SK-N-SH (cell line): ENCODE measurements around the gene ANKRD44. TPM values are rescaled to one million over a fixed set of nuclear protein-coding genes. Genes with fewer than 3 reads are reported as not detected.

Source experiments
- CTCF ChIA-PET: fragments of 300-600, 350-600 bp; formaldehyde crosslinking; extraction: SDS; loops from one replicate; lab custom pipeline; 2021; lab: Yijun Ruan, JAX
- POLR2A ChIA-PET: fragments of 350-600 bp; sonication (Branson Sonifier 250); formaldehyde crosslinking; extraction: SDS; loops from one replicate; lab custom pipeline; 2020; ENCODE audit warnings: antibody characterized with exemption, inconsistent platforms; lab: Yijun Ruan, JAX
- DNase-seq: peaks from one replicate; pipeline ENCODE4 v3.0.0; 2012
- H2AFZ ChIP-seq: fragments of 200-600 bp; sonication (generic); 2 replicates; pipeline ENCODE4 v1.8.1; 2016; ENCODE audit warnings: antibody characterized with exemption, mild to moderate bottlenecking, low read depth
- H3F3A ChIP-seq: fragments of 200-600 bp; sonication (generic); replicated peaks from 2 replicates; pipeline ENCODE3; 2016; ENCODE audit warnings: antibody characterized with exemption, mild to moderate bottlenecking; ENCODE audit not compliant: insufficient read depth
- H3K27ac ChIP-seq, 2 experiments: fragments of 200-500 bp in 1 of 2; fragments of 200-600 bp in 1 of 2; sonication (Bioruptor generic) in 1 of 2; sonication (generic), shearing (Covaris generic) in 1 of 2; 2 replicates each; pipeline versions ENCODE4 v1.5.1 to v1.6.1; 2014 to 2016; ENCODE audit warnings: low read depth in 2 of 2, inconsistent platforms in 1 of 2, low read length in 1 of 2, mild to moderate bottlenecking in 1 of 2, mixed read lengths in 1 of 2
- H3K27me3 ChIP-seq: fragments of 200-600 bp; sonication (generic), shearing (Covaris generic); 2 replicates; pipeline ENCODE4 v1.6.1; 2016; ENCODE audit warnings: mixed run types; ENCODE audit not compliant: insufficient read depth
- H3K36me3 ChIP-seq, 2 experiments: fragments of 200-500 bp in 1 of 2; fragments of 200-600 bp in 1 of 2; sonication (Bioruptor generic) in 1 of 2; sonication (generic) in 1 of 2; replicated peaks in 1 of 2; 2 replicates each; pipeline versions ENCODE3 to v1.5.1; 2014 to 2016; ENCODE audit warnings: low read length in 1 of 2, mild to moderate bottlenecking in 1 of 2; ENCODE audit not compliant: insufficient read depth in 2 of 2, control insufficient read depth in 1 of 2
- H3K4me1 ChIP-seq, 2 experiments: fragments of 200-500 bp in 1 of 2; fragments of 200-600 bp in 1 of 2; sonication (Bioruptor generic) in 1 of 2; sonication (generic), shearing (Covaris generic) in 1 of 2; 2 replicates each; pipeline versions ENCODE4 v1.5.1 to v1.6.1; 2014 to 2016; ENCODE audit warnings: low read depth in 1 of 2, low read length in 1 of 2, mixed run types in 1 of 2; ENCODE audit not compliant: insufficient read depth in 2 of 2, control insufficient read depth in 1 of 2
- H3K4me2 ChIP-seq: fragments of 200-600 bp; sonication (generic), shearing (Covaris generic); 2 replicates; pipeline ENCODE4 v1.6.1; 2017; ENCODE audit warnings: mixed run types
- H3K4me3 ChIP-seq, 2 experiments: fragments of 200-500 bp in 1 of 2; fragments of 200-600 bp in 1 of 2; sonication (Bioruptor generic) in 1 of 2; sonication (generic), shearing (Covaris generic) in 1 of 2; 2 replicates each; pipeline versions ENCODE4 v1.5.1 to v1.8.1; 2014 to 2016; ENCODE audit warnings: low read depth in 2 of 2, inconsistent platforms in 1 of 2, low read length in 1 of 2, mild to moderate bottlenecking in 1 of 2, mixed read lengths in 1 of 2, moderate library complexity in 1 of 2
- H3K79me2 ChIP-seq: fragments of 200-600 bp; sonication (generic); 2 replicates; pipeline ENCODE4 v1.8.1; 2017; ENCODE audit warnings: mild to moderate bottlenecking; ENCODE audit not compliant: insufficient read depth
- H3K9ac ChIP-seq: fragments of 200-600 bp; sonication (generic); 2 replicates; pipeline ENCODE4 v1.6.1; 2017; ENCODE audit warnings: mixed run types
- H3K9me2 ChIP-seq: fragments of 200-600 bp; sonication (generic); 2 replicates; pipeline ENCODE4 v1.6.1; 2017; ENCODE audit warnings: mixed run types
- H3K9me3 ChIP-seq: fragments of 200-600 bp; sonication (generic); 2 replicates; pipeline ENCODE4 v1.6.1; 2017; ENCODE audit warnings: mixed run types, mild to moderate bottlenecking, moderate library complexity
- H4K20me1 ChIP-seq: fragments of 200-600 bp; sonication (generic); 2 replicates; pipeline ENCODE4 v1.6.1; 2017; ENCODE audit warnings: mild to moderate bottlenecking, mixed run types; ENCODE audit not compliant: insufficient read depth
- ELF1 ChIP-seq: IDR thresholded peaks from 2 replicates; pipeline ENCODE4 v1.4.0; 2012
- EP300 ChIP-seq, 2 experiments: IDR thresholded peaks; 2 replicates each; pipeline versions ENCODE4 v1.4.0 to v1.6.1; 2012; ENCODE audit warnings: borderline replicate concordance in 1 of 2, low read depth in 1 of 2, low read length in 1 of 2
- EZH2phosphoT487 ChIP-seq: fragments of 200-600 bp; sonication (generic); IDR thresholded peaks from 2 replicates; pipeline ENCODE4 v1.6.1; 2017; ENCODE audit warnings: low read depth, mixed run types, mild to moderate bottlenecking, antibody characterized with exemption, moderate library complexity, borderline replicate concordance
- FOXJ3 ChIP-seq: sonication (generic); formaldehyde crosslinking; IDR thresholded peaks from 2 replicates; pipeline ENCODE4 v1.5.1; 2020; ENCODE audit warnings: mild to moderate bottlenecking, missing genetic modification reagents
- FOXM1 ChIP-seq: IDR thresholded peaks from 2 replicates; pipeline ENCODE4 v1.4.0; 2012; ENCODE audit warnings: low read depth, mild to moderate bottlenecking
- GABPA ChIP-seq: IDR thresholded peaks from 2 replicates; pipeline ENCODE4 v1.4.0; 2012; ENCODE audit warnings: low read depth, mild to moderate bottlenecking
- MEF2A ChIP-seq: IDR thresholded peaks from 2 replicates; pipeline ENCODE4 v1.4.0; 2012; ENCODE audit warnings: low read depth, borderline replicate concordance
- NFIC ChIP-seq: IDR thresholded peaks from 2 replicates; pipeline ENCODE4 v1.4.0; 2012; ENCODE audit warnings: borderline replicate concordance
- NRF1 ChIP-seq: IDR thresholded peaks from 2 replicates; pipeline ENCODE4 v1.6.1; 2012; ENCODE audit warnings: low read depth, mild to moderate bottlenecking, low read length
- POLR2AphosphoS5 ChIP-seq: IDR thresholded peaks from 2 replicates; pipeline ENCODE4 v1.6.1; 2012; ENCODE audit warnings: low read depth, low read length
- RAD21 ChIP-seq: IDR thresholded peaks from 2 replicates; pipeline ENCODE4 v1.6.1; 2012; ENCODE audit warnings: mild to moderate bottlenecking, low read length
- RFX5 ChIP-seq: IDR thresholded peaks from 2 replicates; pipeline ENCODE4 v1.6.1; 2012; ENCODE audit warnings: mild to moderate bottlenecking, improper control_type of control experiment, low read length
- SIN3A ChIP-seq: IDR thresholded peaks from 2 replicates; pipeline ENCODE4 v1.6.1; 2012; ENCODE audit warnings: low read depth, mild to moderate bottlenecking, low read length, moderate library complexity, borderline replicate concordance
- TCF12 ChIP-seq: IDR thresholded peaks from 2 replicates; pipeline ENCODE4 v1.4.0; 2012
- TEAD4 ChIP-seq: IDR thresholded peaks from 2 replicates; pipeline ENCODE4 v1.4.0; 2012; ENCODE audit warnings: mild to moderate bottlenecking, borderline replicate concordance; ENCODE audit not compliant: insufficient read depth
- YY1 ChIP-seq: IDR thresholded peaks from 2 replicates; pipeline ENCODE4 v1.4.0; 2012; ENCODE audit warnings: low read depth, mild to moderate bottlenecking
- WGBS: methylation state at CpG from one replicate; pipeline ENCODE4 v1.1.6; 2017; ENCODE audit warnings: low lambda C conversion rate; 5-methylcytosine and 5-hydroxymethylcytosine counted together
- polyA plus RNA-seq, 3 experiments: library from polyadenylated mRNA; depleted of rRNA; stranded (reverse); fragments of >200 nt; gene quantifications; 2 replicates each; pipeline ENCODE4 v1.2.3, GENCODE V29; 2012
- TF ChIP-seq, protein P1 (sequence below): fragments of 200-600 bp; sonication (generic); IDR thresholded peaks from 2 replicates; pipeline ENCODE4 v1.6.1; 2017; ENCODE audit warnings: antibody characterized with exemption, mild to moderate bottlenecking, moderate library complexity
- TF ChIP-seq, protein P2 (sequence below): fragments of 150-350 bp; IDR thresholded peaks from 2 replicates; pipeline ENCODE4 v1.6.1; 2016; ENCODE audit warnings: mild to moderate bottlenecking, low read depth, low read length
- TF ChIP-seq, protein P3 (sequence below): IDR thresholded peaks from 2 replicates; pipeline ENCODE4 v1.4.0; 2012; ENCODE audit warnings: low read depth, borderline replicate concordance
- TF ChIP-seq, protein P4 (sequence below): fragments of 150-350 bp; IDR thresholded peaks from 2 replicates; pipeline ENCODE4 v1.6.1; 2017; ENCODE audit warnings: antibody characterized with exemption, low read length, low read depth, borderline replicate concordance
- TF ChIP-seq, protein P5 (sequence below): IDR thresholded peaks from 2 replicates; pipeline ENCODE4 v1.4.0; 2012; ENCODE audit warnings: low read depth

ANKRD44 gene
- polyA plus RNA-seq, 1 of the 3 experiments (the other 2 are of a cell fraction): 12.5 TPM

DNA sequence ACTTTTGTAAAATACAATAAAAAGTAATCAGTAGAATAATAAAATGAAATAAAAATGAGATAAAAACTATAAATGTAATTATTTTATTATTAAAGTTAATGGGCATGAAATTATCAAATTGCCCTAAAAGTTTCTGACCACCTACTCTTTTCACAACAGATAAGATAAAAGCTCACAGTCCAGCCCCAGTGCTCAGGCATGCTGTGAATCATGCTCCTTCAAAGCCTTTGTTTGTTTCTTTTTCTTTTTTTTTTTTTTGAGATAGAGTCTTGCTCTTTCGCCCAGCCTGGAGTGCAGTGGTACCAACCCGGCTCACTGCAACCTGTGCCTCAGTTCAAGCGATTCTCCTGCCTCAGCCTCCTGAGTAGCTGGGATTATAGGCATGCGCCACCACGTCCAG, 181.7 kb downstream of the ANKRD44 start:
- WGBS: 95% methylated on average over 5 of the region's 5 CpGs
- CTCF ChIA-PET: interaction anchor here (0.9 to 1.0 kb wide), 2 partner anchors 15 to 179 kb away, joined by 3 read pairs; no protein-coding TSS in a partner anchor
- no peaks in the 10 kb centered on the region for H3K27me3 ChIP-seq
- peaks cover 0 to 6% of the 10 kb centered on the region in 2 experiments; a peak in 1 of 4 replicates for H3K4me1 ChIP-seq
- no peaks in the 10 kb centered on the region for H3F3A ChIP-seq
- H2AFZ ChIP-seq: no peak overlapping the region
- H3K9me2 ChIP-seq: no peaks in the 10 kb centered on the region
- H3K27ac ChIP-seq: no peak overlapping the region
- no peaks in the 10 kb centered on the region for H3K79me2 ChIP-seq
- 0 out of 2 replicates have a peak, but pooled peaks cover 4% of the 10 kb centered on the region for H3K9me3 ChIP-seq
- DNase-seq: no peak
- no peak overlapping the region for H3K4me2 ChIP-seq
- H3K36me3 ChIP-seq: no peaks in the 10 kb centered on the region
- no peak overlapping the region for H3K9ac ChIP-seq
- POLR2A ChIA-PET: no interaction called here
- no peaks in the 10 kb centered on the region for H4K20me1 ChIP-seq
- TF ChIP-seq YY1 (no peak), NFIC (no peak), EP300 (IDR thresholded peaks at IDR 0.05; ENCODE audit: borderline replicate concordance in 1 of 2, low read depth in 1 of 2, low read length in 1 of 2) (no peak), RFX5 (no peak)
- TF ChIP-seq, protein P1, sequence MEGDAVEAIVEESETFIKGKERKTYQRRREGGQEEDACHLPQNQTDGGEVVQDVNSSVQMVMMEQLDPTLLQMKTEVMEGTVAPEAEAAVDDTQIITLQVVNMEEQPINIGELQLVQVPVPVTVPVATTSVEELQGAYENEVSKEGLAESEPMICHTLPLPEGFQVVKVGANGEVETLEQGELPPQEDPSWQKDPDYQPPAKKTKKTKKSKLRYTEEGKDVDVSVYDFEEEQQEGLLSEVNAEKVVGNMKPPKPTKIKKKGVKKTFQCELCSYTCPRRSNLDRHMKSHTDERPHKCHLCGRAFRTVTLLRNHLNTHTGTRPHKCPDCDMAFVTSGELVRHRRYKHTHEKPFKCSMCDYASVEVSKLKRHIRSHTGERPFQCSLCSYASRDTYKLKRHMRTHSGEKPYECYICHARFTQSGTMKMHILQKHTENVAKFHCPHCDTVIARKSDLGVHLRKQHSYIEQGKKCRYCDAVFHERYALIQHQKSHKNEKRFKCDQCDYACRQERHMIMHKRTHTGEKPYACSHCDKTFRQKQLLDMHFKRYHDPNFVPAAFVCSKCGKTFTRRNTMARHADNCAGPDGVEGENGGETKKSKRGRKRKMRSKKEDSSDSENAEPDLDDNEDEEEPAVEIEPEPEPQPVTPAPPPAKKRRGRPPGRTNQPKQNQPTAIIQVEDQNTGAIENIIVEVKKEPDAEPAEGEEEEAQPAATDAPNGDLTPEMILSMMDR: no peak
- no peak overlapping the region for H3K4me3 ChIP-seq

DNA sequence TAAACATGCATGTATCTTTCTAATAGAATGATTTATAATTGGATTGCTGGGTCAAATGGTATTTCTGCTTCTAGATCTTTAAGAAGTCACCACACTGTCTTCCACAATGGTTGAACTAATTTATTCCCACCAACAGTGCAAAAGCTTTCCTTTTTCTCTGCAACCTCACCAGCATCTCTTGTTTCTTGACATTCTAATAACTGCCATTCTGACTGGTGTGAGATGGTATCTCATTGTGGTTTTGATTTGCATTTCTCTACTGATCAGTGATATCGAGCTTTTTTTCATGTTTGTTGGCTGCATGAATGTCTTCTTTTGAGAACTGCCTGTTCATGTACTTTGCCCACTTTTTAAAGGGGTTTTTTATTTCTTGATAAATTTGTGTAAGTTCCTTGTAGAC, 182.5 kb downstream of the ANKRD44 start:
- ChIA-PET CTCF (interaction anchor here (1.1 to 2.1 kb wide), 4 partner anchors 12 to 183 kb away, joined by 3 to 12 read pairs (median 4); no protein-coding TSS in a partner anchor), POLR2A (no interaction called here)
- DNase-seq: no peak

More for the DNA sequence above, 182.5 kb downstream of the ANKRD44 start:
- Histone ChIP-seq H3K27ac (no peak overlapping the region), H3F3A (no peaks in the 10 kb centered on the region), H3K9ac (no peak overlapping the region), H3K36me3 (no peaks in the 10 kb centered on the region), H3K9me2 (no peaks in the 10 kb centered on the region), H3K27me3 (no peaks in the 10 kb centered on the region), H3K4me3 (no peak overlapping the region), H3K79me2 (no peaks in the 10 kb centered on the region), H3K4me1 (peaks cover 0 to 5% of the 10 kb centered on the region in 2 experiments; a peak in 1 of 4 replicates), H4K20me1 (no peaks in the 10 kb centered on the region), H3K4me2 (no peak overlapping the region), H2AFZ (no peak overlapping the region), H3K9me3 (0 out of 2 replicates have a peak, but pooled peaks cover 4% of the 10 kb centered on the region)
- WGBS: 58% methylated on average over 1 of the region's 1 CpG
- TF ChIP-seq YY1: no peak
- TF ChIP-seq POLR2AphosphoS5: no peak
- TF ChIP-seq FOXM1: no peak
- TF ChIP-seq ELF1: no peak
- TF ChIP-seq, protein P2, sequence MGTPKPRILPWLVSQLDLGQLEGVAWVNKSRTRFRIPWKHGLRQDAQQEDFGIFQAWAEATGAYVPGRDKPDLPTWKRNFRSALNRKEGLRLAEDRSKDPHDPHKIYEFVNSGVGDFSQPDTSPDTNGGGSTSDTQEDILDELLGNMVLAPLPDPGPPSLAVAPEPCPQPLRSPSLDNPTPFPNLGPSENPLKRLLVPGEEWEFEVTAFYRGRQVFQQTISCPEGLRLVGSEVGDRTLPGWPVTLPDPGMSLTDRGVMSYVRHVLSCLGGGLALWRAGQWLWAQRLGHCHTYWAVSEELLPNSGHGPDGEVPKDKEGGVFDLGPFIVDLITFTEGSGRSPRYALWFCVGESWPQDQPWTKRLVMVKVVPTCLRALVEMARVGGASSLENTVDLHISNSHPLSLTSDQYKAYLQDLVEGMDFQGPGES: no peak
- TF ChIP-seq, protein P3, sequence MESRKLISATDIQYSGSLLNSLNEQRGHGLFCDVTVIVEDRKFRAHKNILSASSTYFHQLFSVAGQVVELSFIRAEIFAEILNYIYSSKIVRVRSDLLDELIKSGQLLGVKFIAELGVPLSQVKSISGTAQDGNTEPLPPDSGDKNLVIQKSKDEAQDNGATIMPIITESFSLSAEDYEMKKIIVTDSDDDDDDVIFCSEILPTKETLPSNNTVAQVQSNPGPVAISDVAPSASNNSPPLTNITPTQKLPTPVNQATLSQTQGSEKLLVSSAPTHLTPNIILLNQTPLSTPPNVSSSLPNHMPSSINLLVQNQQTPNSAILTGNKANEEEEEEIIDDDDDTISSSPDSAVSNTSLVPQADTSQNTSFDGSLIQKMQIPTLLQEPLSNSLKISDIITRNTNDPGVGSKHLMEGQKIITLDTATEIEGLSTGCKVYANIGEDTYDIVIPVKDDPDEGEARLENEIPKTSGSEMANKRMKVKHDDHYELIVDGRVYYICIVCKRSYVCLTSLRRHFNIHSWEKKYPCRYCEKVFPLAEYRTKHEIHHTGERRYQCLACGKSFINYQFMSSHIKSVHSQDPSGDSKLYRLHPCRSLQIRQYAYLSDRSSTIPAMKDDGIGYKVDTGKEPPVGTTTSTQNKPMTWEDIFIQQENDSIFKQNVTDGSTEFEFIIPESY: no peak
- no peak for TF ChIP-seq SIN3A
- no peak for TF ChIP-seq EZH2phosphoT487
- TF ChIP-seq, protein P4, sequence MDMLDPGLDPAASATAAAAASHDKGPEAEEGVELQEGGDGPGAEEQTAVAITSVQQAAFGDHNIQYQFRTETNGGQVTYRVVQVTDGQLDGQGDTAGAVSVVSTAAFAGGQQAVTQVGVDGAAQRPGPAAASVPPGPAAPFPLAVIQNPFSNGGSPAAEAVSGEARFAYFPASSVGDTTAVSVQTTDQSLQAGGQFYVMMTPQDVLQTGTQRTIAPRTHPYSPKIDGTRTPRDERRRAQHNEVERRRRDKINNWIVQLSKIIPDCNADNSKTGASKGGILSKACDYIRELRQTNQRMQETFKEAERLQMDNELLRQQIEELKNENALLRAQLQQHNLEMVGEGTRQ: no peak
- TF ChIP-seq GABPA: no peak
- no peak for TF ChIP-seq FOXJ3 (CRISPR knock-in tag)
- TF ChIP-seq RAD21: no peak
- TF ChIP-seq, protein P5, sequence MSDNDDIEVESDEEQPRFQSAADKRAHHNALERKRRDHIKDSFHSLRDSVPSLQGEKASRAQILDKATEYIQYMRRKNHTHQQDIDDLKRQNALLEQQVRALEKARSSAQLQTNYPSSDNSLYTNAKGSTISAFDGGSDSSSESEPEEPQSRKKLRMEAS: no peak
- no peak for TF ChIP-seq MEF2A
- TF ChIP-seq NRF1: no peak
- TF ChIP-seq RFX5: no peak
- TF ChIP-seq TEAD4: no peak
- TF ChIP-seq NFIC: no peak
- no peak for TF ChIP-seq TCF12
